Endothelial cell of umbilical vein (primary cell): ENCODE results near the gene FATE1. TPM values are rescaled to one million over a fixed set of nuclear protein-coding genes. Genes with fewer than 3 reads are reported as not detected.

Experiments
- BruUV-seq: library from RNA; stranded (reverse); fragments of 400-500 nt; replicated peaks from 2 replicates; lab custom pipeline; 2021; lab: Mats Ljungman, UMichigan
- CTCF ChIA-PET: fragments of 300-600, 350-600 bp; sonication (Branson Sonifier 250); formaldehyde crosslinking; loops from one replicate; lab custom pipeline; 2021; ENCODE audit warnings: antibody characterized with exemption, inconsistent platforms; lab: Charles Lee
- POLR2A ChIA-PET: fragments of 300-600, 350-600 bp; sonication (Branson Sonifier 250); formaldehyde crosslinking; loops from one replicate; lab custom pipeline; 2021; ENCODE audit warnings: antibody characterized with exemption, inconsistent platforms; lab: Charles Lee
- DNase-seq: peaks from one replicate; pipeline ENCODE4 v3.0.0-alpha.2; 2011; ENCODE audit warnings: low read depth, low spot score
- FAIRE-seq: peaks from 2 replicates; lab custom pipeline; 2011; peaks lifted over from hg19 to GRCh38; lab: Jason Lieb, UNC
- H2AFZ ChIP-seq: 2 replicates; pipeline ENCODE4 v1.6.0; 2012; ENCODE audit warnings: low read depth, low read length, control low read depth, inconsistent platforms
- H3K27ac ChIP-seq: 2 replicates; pipeline ENCODE4 v1.5.1; 2011; ENCODE audit warnings: low read depth, mild to moderate bottlenecking, control low read depth, low read length, moderate library complexity; ENCODE audit not compliant: insufficient read depth
- H3K27me3 ChIP-seq, 2 experiments: 2 replicates each; pipeline versions ENCODE4 v1.6.0 to v1.6.1; 2011; ENCODE audit warnings: low read length in 2 of 2, mixed read lengths in 1 of 2; ENCODE audit not compliant: control insufficient read depth in 2 of 2, insufficient read depth in 2 of 2
- H3K36me3 ChIP-seq, 2 experiments: 2 replicates in 1 of 2; 3 replicates in 1 of 2; pipeline ENCODE4 v1.5.1; 2011; ENCODE audit warnings: low read length in 2 of 2, mild to moderate bottlenecking in 1 of 2, moderate library complexity in 1 of 2; ENCODE audit not compliant: control insufficient read depth in 2 of 2, insufficient read depth in 2 of 2; ENCODE audit errors: extremely low read depth in 1 of 2
- H3K4me1 ChIP-seq: 3 replicates; pipeline ENCODE4 v1.5.1; 2011; ENCODE audit warnings: mild to moderate bottlenecking, low read length; ENCODE audit not compliant: control insufficient read depth, insufficient read depth; ENCODE audit errors: extremely low read depth
- H3K4me2 ChIP-seq: 2 replicates; pipeline ENCODE4 v1.6.1; 2011; ENCODE audit warnings: low read length, control low read depth, mixed read lengths; ENCODE audit not compliant: insufficient read depth
- H3K4me3 ChIP-seq, 3 experiments: fragments of 200-600 bp in 1 of 3; sonication (generic), shearing (Covaris generic) in 1 of 3; replicated peaks in 1 of 3; 2 replicates each; pipeline ENCODE4 v1.5.1; 2011 to 2016; ENCODE audit warnings: control low read depth in 3 of 3, low read length in 3 of 3, mild to moderate bottlenecking in 2 of 3, inconsistent platforms in 1 of 3, low read depth in 1 of 3, moderate library complexity in 1 of 3; ENCODE audit not compliant: insufficient read depth in 1 of 3
- H3K79me2 ChIP-seq: 2 replicates; pipeline ENCODE4 v1.6.0; 2012; ENCODE audit warnings: low read length, inconsistent platforms; ENCODE audit not compliant: control insufficient read depth, insufficient read depth
- H3K9ac ChIP-seq: replicated peaks from 2 replicates; pipeline ENCODE3; 2011; ENCODE audit warnings: low read length, control low read depth; ENCODE audit not compliant: insufficient read depth; ENCODE audit errors: extremely low read depth
- H3K9me1 ChIP-seq: replicated peaks from 3 replicates; pipeline ENCODE4 v1.6.0; 2011; ENCODE audit warnings: mild to moderate bottlenecking, low read length; ENCODE audit not compliant: control insufficient read depth, insufficient read depth; ENCODE audit errors: extremely low read depth
- H3K9me3 ChIP-seq: replicated peaks from 2 replicates; pipeline ENCODE4 v1.5.1; 2012; ENCODE audit warnings: low read length, inconsistent platforms; ENCODE audit not compliant: control insufficient read depth, insufficient read depth
- H4K20me1 ChIP-seq: replicated peaks from 2 replicates; pipeline ENCODE3; 2011; ENCODE audit warnings: mild to moderate bottlenecking, low read length; ENCODE audit not compliant: control insufficient read depth, insufficient read depth; ENCODE audit errors: extremely low read depth
- EZH2 ChIP-seq: IDR thresholded peaks from 2 replicates; pipeline ENCODE4 v1.6.1; 2012; ENCODE audit warnings: borderline replicate concordance, low read depth, mild to moderate bottlenecking, moderate library complexity, low read length, inconsistent platforms; ENCODE audit not compliant: severe bottlenecking
- FOS ChIP-seq: IDR thresholded peaks from 2 replicates; pipeline ENCODE4 v1.6.1; 2011; ENCODE audit warnings: mild to moderate bottlenecking, low read length, moderate library complexity, borderline replicate concordance; ENCODE audit not compliant: insufficient read depth
- GATA2 ChIP-seq: IDR thresholded peaks from 2 replicates; pipeline ENCODE4 v1.7.0; 2011; ENCODE audit warnings: low read depth, mild to moderate bottlenecking, moderate library complexity, mixed read lengths, low read length; ENCODE audit not compliant: insufficient read length, insufficient read depth
- JUN ChIP-seq: IDR thresholded peaks from 2 replicates; pipeline ENCODE4 v1.6.1; 2011; ENCODE audit warnings: borderline replicate concordance, low read depth; ENCODE audit not compliant: insufficient read length, insufficient read depth
- MYC ChIP-seq: IDR thresholded peaks from one replicate; pipeline ENCODE4 v1.6.1; 2011; ENCODE audit warnings: mild to moderate bottlenecking, low read depth, low read length
- POLR2A ChIP-seq: IDR thresholded peaks from 2 replicates; pipeline ENCODE4 v1.6.1; 2012; ENCODE audit warnings: low read depth, mild to moderate bottlenecking, control low read depth, low read length
- POLR2AphosphoS5 ChIP-seq: IDR thresholded peaks from 2 replicates; pipeline ENCODE4 v1.6.1; 2012; ENCODE audit warnings: low read depth, mild to moderate bottlenecking, control low read depth, low read length, moderate library complexity; ENCODE audit not compliant: insufficient read depth
- dilution Hi-C: fragments of 300-500 bp; cut with MboI; formaldehyde crosslinking; loops from one replicate; pipeline ENCODE4 v1.15.0; 2019; ENCODE audit warnings: low sequenced_read_pairs; ENCODE audit not compliant: extremely low pct_ligation_motif_present
- intact Hi-C: fragments of 100-400 bp; cut with micrococcal nuclease; formaldehyde crosslinking; loops from one replicate; pipeline ENCODE4 v1.10.0; 2022
- polyA plus RNA-seq, 4 experiments: library from polyadenylated mRNA; depleted of rRNA in 3 of 4; stranded (reverse) in 3 of 4; unstranded in 1 of 4; fragments of >200 nt; gene quantifications; 2 replicates each; pipeline versions ENCODE4 v1.2.1 to v1.2.3, GENCODE V29; 2011 to 2012; ENCODE audit warnings: missing spikeins in 1 of 4
- total RNA-seq: library from RNA; stranded (reverse); gene quantifications from 2 replicates; pipeline ENCODE4 v1.2.3, GENCODE V29; 2021
- TF ChIP-seq, protein P1 (sequence below), 2 donors: IDR thresholded peaks; 1 replicate in 1 of 2; 2 replicates in 1 of 2; pipeline ENCODE4 v1.5.1; 2011; ENCODE audit warnings: low read length in 2 of 2, mild to moderate bottlenecking in 2 of 2, moderate library complexity in 2 of 2, control low read depth in 1 of 2, inconsistent platforms in 1 of 2, low read depth in 1 of 2; ENCODE audit not compliant: insufficient read depth in 1 of 2; ENCODE audit errors: extremely low read depth in 1 of 2

The FATE1 gene
- total and polyA plus RNA-seq, 2 donors (not counting 3 experiments of a cell fraction or from before 2014, with no cell fraction given), result not detected

DNA sequence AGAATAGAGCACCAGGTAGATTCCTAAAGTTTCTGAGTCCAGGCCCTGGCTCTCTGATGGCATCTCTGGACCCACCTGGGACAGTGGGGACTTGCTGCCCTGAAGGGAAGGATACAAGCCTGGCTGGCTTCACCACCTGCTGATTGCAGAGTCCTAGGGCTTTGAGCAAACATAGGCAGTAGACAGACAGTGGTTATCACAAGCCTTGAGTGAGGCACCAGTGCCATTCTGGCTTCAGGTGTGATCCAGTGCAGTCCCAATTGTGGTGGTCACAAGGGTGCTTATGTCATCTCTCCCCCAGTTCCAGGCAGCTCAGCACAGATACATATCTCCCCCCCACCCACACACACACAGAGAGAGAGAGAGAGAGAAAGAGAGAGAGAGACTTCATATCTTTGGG is 27.1 kb upstream of the FATE1 start:
- Histone ChIP-seq H3K27me3 (no peaks in the 10 kb centered on the region), H3K27ac (no peak overlapping the region), H2AFZ (no peak overlapping the region), H3K4me1 (no peaks in the 10 kb centered on the region), H3K9ac (no peak overlapping the region), H4K20me1 (no peaks in the 10 kb centered on the region), H3K4me3 (no peak overlapping the region), H3K36me3 (no peaks in the 10 kb centered on the region), H3K4me2 (no peak overlapping the region), H3K9me3 (no peaks in the 10 kb centered on the region), H3K79me2 (no peaks in the 10 kb centered on the region), H3K9me1 (no peaks in the 10 kb centered on the region)
- ChIA-PET CTCF (no interaction called here), POLR2A (no interaction called here)
- FAIRE-seq, result no peak
- intact Hi-C loops (no loop called here), dilution Hi-C loops (no loop called here)
- TF ChIP-seq, protein P1, sequence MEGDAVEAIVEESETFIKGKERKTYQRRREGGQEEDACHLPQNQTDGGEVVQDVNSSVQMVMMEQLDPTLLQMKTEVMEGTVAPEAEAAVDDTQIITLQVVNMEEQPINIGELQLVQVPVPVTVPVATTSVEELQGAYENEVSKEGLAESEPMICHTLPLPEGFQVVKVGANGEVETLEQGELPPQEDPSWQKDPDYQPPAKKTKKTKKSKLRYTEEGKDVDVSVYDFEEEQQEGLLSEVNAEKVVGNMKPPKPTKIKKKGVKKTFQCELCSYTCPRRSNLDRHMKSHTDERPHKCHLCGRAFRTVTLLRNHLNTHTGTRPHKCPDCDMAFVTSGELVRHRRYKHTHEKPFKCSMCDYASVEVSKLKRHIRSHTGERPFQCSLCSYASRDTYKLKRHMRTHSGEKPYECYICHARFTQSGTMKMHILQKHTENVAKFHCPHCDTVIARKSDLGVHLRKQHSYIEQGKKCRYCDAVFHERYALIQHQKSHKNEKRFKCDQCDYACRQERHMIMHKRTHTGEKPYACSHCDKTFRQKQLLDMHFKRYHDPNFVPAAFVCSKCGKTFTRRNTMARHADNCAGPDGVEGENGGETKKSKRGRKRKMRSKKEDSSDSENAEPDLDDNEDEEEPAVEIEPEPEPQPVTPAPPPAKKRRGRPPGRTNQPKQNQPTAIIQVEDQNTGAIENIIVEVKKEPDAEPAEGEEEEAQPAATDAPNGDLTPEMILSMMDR (IDR thresholded peaks at IDR 0.05; ENCODE audit: extremely low read depth in 1 of 2, insufficient read depth in 1 of 2, low read depth in 1 of 2, low read length in 2 of 2), result no peak
- TF ChIP-seq MYC (no peak), EZH2 (no peak), POLR2AphosphoS5 (no peak), JUN (no peak), FOS (no peak)
- no peak for DNase-seq
- no TSS peak for BruUV-seq

DNA sequence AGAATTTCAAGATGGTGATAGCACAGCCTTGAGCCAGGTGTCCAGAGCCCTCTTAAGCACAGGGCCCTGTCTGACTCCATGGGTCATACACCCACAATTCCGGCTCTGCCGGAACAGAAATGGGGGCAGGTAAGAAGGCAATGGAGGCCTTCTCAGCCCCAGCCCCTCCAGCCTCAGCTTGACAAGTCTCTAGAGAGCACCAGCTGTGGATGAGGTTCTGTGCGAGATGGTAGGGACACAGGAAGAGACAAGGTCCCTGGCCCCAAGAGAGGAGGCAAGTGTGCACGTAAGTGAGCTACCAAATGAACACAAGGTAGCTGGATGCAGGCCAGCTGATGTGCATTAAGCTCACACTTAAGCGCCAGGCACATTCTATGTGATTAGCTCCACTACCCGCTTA is 23.0 kb upstream of the FATE1 start:
- no TSS peak for BruUV-seq
- no peak overlapping the region for H3K27ac ChIP-seq
- H3K79me2 ChIP-seq, result no peaks in the 10 kb centered on the region
- H3K4me3 ChIP-seq, result no peak overlapping the region
- H3K4me2 ChIP-seq, result no peak overlapping the region
- no peak overlapping the region for H3K9ac ChIP-seq
- POLR2A ChIA-PET, result no interaction called here
- no peak for DNase-seq
- no peaks in the 10 kb centered on the region for H4K20me1 ChIP-seq
- no peaks in the 10 kb centered on the region for H3K36me3 ChIP-seq
- intact Hi-C loops, result no loop called here
- no peak for TF ChIP-seq GATA2
- TF ChIP-seq EZH2, result no peak
- TF ChIP-seq, protein P1 (IDR thresholded peaks at IDR 0.05; ENCODE audit: extremely low read depth in 1 of 2, insufficient read depth in 1 of 2, low read depth in 1 of 2, low read length in 2 of 2), result no peak
- TF ChIP-seq POLR2A, result no peak
- dilution Hi-C loops, result no loop called here
- CTCF ChIA-PET, result no interaction called here
- H3K27me3 ChIP-seq, result no peaks in the 10 kb centered on the region
- no peaks in the 10 kb centered on the region for H3K9me3 ChIP-seq
- H3K9me1 ChIP-seq, result no peaks in the 10 kb centered on the region
- no peak overlapping the region for H2AFZ ChIP-seq
- FAIRE-seq, result no peak
- H3K4me1 ChIP-seq, result no peaks in the 10 kb centered on the region
